WTC11 (cell line): ENCODE results near the gene UPP1. TPM values are rescaled to one million over a fixed set of nuclear protein-coding genes. Genes with fewer than 3 reads are reported as not detected.
A peak's percentile ranks its signal among the peaks of the same experiment; 100 is the strongest.

ENCODE experiments used
- ATAC-seq: fragments of 200-7000 bp; cut with Tn5 transposase; 2 replicates; pipeline ENCODE4 v1.10.0; 2021; ENCODE audit warnings: mild to moderate bottlenecking, moderate library complexity
- Bru-seq: library from RNA; stranded (reverse); fragments of 400-500 nt; gene quantifications from one replicate; lab custom pipeline; 2021; lab: Mats Ljungman, UMichigan
- CTCF ChIA-PET: fragments of 300-600 bp; sonication (Branson Sonifier 250); formaldehyde crosslinking; loops from one replicate; lab custom pipeline; 2021; ENCODE audit warnings: antibody characterized with exemption; lab: Charles Lee
- POLR2A ChIA-PET: fragments of 350-600 bp; sonication (Branson Sonifier 250); formaldehyde crosslinking; loops from one replicate; lab custom pipeline; 2021; ENCODE audit warnings: antibody characterized with exemption; lab: Charles Lee
- DNase-seq: peaks from one replicate; pipeline ENCODE4 v3.0.0; 2021; ENCODE audit warnings: low spot score
- H3K27ac Mint-ChIP-seq: 2 replicates; pipeline ENCODE4 v1.8.0; 2021; ENCODE audit warnings: mixed read lengths
- H3K27me3 Mint-ChIP-seq: 2 replicates; pipeline ENCODE4 v1.8.0; 2021; ENCODE audit warnings: low read depth, mild to moderate bottlenecking, moderate library complexity, mixed read lengths
- H3K36me3 Mint-ChIP-seq: 2 replicates; pipeline ENCODE4 v1.8.0; 2021; ENCODE audit warnings: mixed read lengths
- H3K4me1 Mint-ChIP-seq: 2 replicates; pipeline ENCODE4 v1.8.0; 2022; ENCODE audit warnings: mixed read lengths
- H3K4me3 Mint-ChIP-seq: 2 replicates; pipeline ENCODE4 v1.8.0; 2021; ENCODE audit warnings: mild to moderate bottlenecking, moderate library complexity, mixed read lengths
- H3K9me3 Mint-ChIP-seq: 2 replicates; pipeline ENCODE4 v1.8.0; 2021; ENCODE audit warnings: mixed read lengths
- AFF4 ChIP-seq: sonication (generic); formaldehyde crosslinking; IDR thresholded peaks from 2 replicates; pipeline ENCODE4 v1.8.1; 2023; ENCODE audit warnings: mild to moderate bottlenecking, missing genetic modification reagents, borderline replicate concordance
- ATF3 ChIP-seq: sonication (generic); formaldehyde crosslinking; conservative IDR thresholded peaks from 2 replicates; pipeline ENCODE4 v1.8.1; 2022; ENCODE audit warnings: mild to moderate bottlenecking, missing genetic modification reagents
- CREB1 ChIP-seq: sonication (generic); formaldehyde crosslinking; IDR thresholded peaks from 2 replicates; pipeline ENCODE4 v1.8.0; 2023; ENCODE audit warnings: mild to moderate bottlenecking, missing genetic modification reagents
- FOXJ3 ChIP-seq: sonication (generic); formaldehyde crosslinking; IDR thresholded peaks from 2 replicates; pipeline ENCODE4 v1.9.0; 2021; ENCODE audit warnings: missing genetic modification reagents, mild to moderate bottlenecking, borderline replicate concordance
- FOXK1 ChIP-seq: sonication (generic); formaldehyde crosslinking; IDR thresholded peaks from 2 replicates; pipeline ENCODE4 v1.8.0; 2022; ENCODE audit warnings: mild to moderate bottlenecking, moderate library complexity, missing genetic modification reagents
- GRHL2 ChIP-seq: fragments of 250-450 bp; sonication (Bioruptor Pico); IDR thresholded peaks from 2 replicates; pipeline ENCODE4 v1.8.0; 2022; ENCODE audit warnings: mild to moderate bottlenecking, moderate library complexity; ENCODE audit not compliant: insufficient replicate concordance, severe bottlenecking
- GTF2I ChIP-seq: fragments of 250-450 bp; sonication (Bioruptor Pico); conservative IDR thresholded peaks from 2 replicates; pipeline ENCODE4 v1.4.0; 2021; ENCODE audit warnings: mild to moderate bottlenecking
- IRF2 ChIP-seq: sonication (generic); formaldehyde crosslinking; IDR thresholded peaks from 2 replicates; pipeline ENCODE4 v1.8.0; 2022; ENCODE audit warnings: low read depth, missing genetic modification reagents, borderline replicate concordance
- NFE2L1 ChIP-seq: sonication (generic); formaldehyde crosslinking; IDR thresholded peaks from 2 replicates; pipeline ENCODE4 v1.8.1; 2023; ENCODE audit warnings: missing genetic modification reagents
- SOX15 ChIP-seq: fragments of 250-450 bp; sonication (Bioruptor Pico); IDR thresholded peaks from 2 replicates; pipeline ENCODE4 v1.9.0; 2021; ENCODE audit warnings: mild to moderate bottlenecking
- TEAD4 ChIP-seq: sonication (generic); formaldehyde crosslinking; IDR thresholded peaks from 2 replicates; pipeline ENCODE4 v1.8.0; 2022; ENCODE audit warnings: mild to moderate bottlenecking, missing genetic modification reagents
- USF2 ChIP-seq: sonication (generic); formaldehyde crosslinking; IDR thresholded peaks from 2 replicates; pipeline ENCODE4 v1.8.1; 2023; ENCODE audit warnings: mild to moderate bottlenecking, missing genetic modification reagents, moderate library complexity
- ZNF121 ChIP-seq: sonication (generic); formaldehyde crosslinking; IDR thresholded peaks from 2 replicates; pipeline ENCODE4 v1.8.0; 2023; ENCODE audit warnings: missing genetic modification reagents
- ZNF317 ChIP-seq: sonication (generic); formaldehyde crosslinking; IDR thresholded peaks from 2 replicates; pipeline ENCODE4 v1.8.1; 2023; ENCODE audit warnings: low read depth, mild to moderate bottlenecking, moderate library complexity, missing genetic modification reagents, borderline replicate concordance
- long read RNA-seq, 3 experiments: library from RNA in 1 of 3; library from capped mRNA in 1 of 3; library from polyadenylated mRNA in 1 of 3; unstranded in 2 of 3; stranded (forward) in 1 of 3; transcript quantifications; one replicate each; pipeline ENCODE4 v2.0.0, GENCODE V29; 2021
- total RNA-seq: library from RNA; stranded (reverse); gene quantifications from 3 replicates; pipeline ENCODE4 v1.2.3, GENCODE V29; 2021
- TF ChIP-seq, protein P1 (sequence below): sonication (generic); formaldehyde crosslinking; IDR thresholded peaks from 2 replicates; pipeline ENCODE4 v1.8.1; 2023; ENCODE audit warnings: mild to moderate bottlenecking, missing genetic modification reagents
- TF ChIP-seq, protein P2 (sequence below): sonication (generic); formaldehyde crosslinking; IDR thresholded peaks from 2 replicates; pipeline ENCODE4 v1.8.1; 2022; ENCODE audit warnings: low read depth, mild to moderate bottlenecking, moderate library complexity, missing genetic modification reagents, borderline replicate concordance
- TF ChIP-seq, protein P3 (sequence below): fragments of 250-450 bp; sonication (Bioruptor Pico); IDR thresholded peaks from 2 replicates; pipeline ENCODE4 v1.9.0; 2021; ENCODE audit warnings: mild to moderate bottlenecking
- TF ChIP-seq, protein P4 (sequence below): fragments of 250-450 bp; sonication (Bioruptor Pico); IDR thresholded peaks from 2 replicates; pipeline ENCODE4 v2.1.2; 2022; ENCODE audit warnings: mild to moderate bottlenecking, moderate library complexity
- TF ChIP-seq, protein P5 (sequence below): sonication (generic); formaldehyde crosslinking; IDR thresholded peaks from 2 replicates; pipeline ENCODE4 v1.8.0; 2023; ENCODE audit warnings: missing genetic modification reagents

The UPP1 gene
- 34.6 to 55.6 TPM (median 37.7 TPM) in 3 replicates for total RNA-seq
- percentile 86 among the genes with signal in this experiment for Bru-seq, nascent RNA
- long read RNA-seq, experiment 1, transcript UPP1-203 (9 exons, 1,375 nt), result minor isoform, 8 of 54 reads
- long read RNA-seq, experiment 1, transcript UPP1-202 (6 exons, 955 nt), result major isoform, 18 of 54 reads
- long read RNA-seq, experiment 1, transcript UPP1-212 (3 exons, 2,782 nt), result minor isoform, 5 of 54 reads
- long read RNA-seq, experiment 1, partial matches to known transcripts, result 0 of 54 reads
- long read RNA-seq, experiment 1, other reads (novel, unspliced or antisense), result 23 of 54 reads
- long read RNA-seq, experiment 2, transcript UPP1-202 (6 exons, 955 nt), result major isoform, 17 of 47 reads
- long read RNA-seq, experiment 2, transcript UPP1-203 (9 exons, 1,375 nt), result minor isoform, 10 of 47 reads
- long read RNA-seq, experiment 2, partial matches to known transcripts, result 5 of 47 reads
- long read RNA-seq, experiment 2, other reads (novel, unspliced or antisense), result 14 of 47 reads
- long read RNA-seq, experiment 3, transcript UPP1-202 (6 exons, 955 nt), result major isoform, 64 of 156 reads
- long read RNA-seq, experiment 3, transcript UPP1-203 (9 exons, 1,375 nt), result minor isoform, 38 of 156 reads
- long read RNA-seq, experiment 3, partial matches to known transcripts, result 6 of 156 reads
- long read RNA-seq, experiment 3, other reads (novel, unspliced or antisense), result 46 of 156 reads

- Mint-ChIP-seq H3K9me3 (no peaks in the 10 kb centered on the region), H3K27ac (peak within 1 kb of the TSS; percentile 98), H3K4me3 (peak within 1 kb of the TSS; percentile 81), H3K27me3 (no peaks in the 10 kb centered on the region), H3K4me1 (peaks cover 46% of the 10 kb centered on the region), H3K36me3 (peaks cover 30% of the 10 kb centered on the region)
- ChIA-PET POLR2A (interaction anchor here (0.7 to 2.5 kb wide), 9 partner anchors 14 to 120 kb away, joined by 3 to 17 read pairs (median 4); no protein-coding TSS in a partner anchor), CTCF (interaction anchor here (0.6 to 3.1 kb wide), 9 partner anchors 19 to 144 kb away, joined by 3 to 23 read pairs (median 5); no protein-coding TSS in a partner anchor)
- ATAC-seq, result peak; percentile 85
- DNase-seq, result peak; percentile 93
- TF ChIP-seq CREB1 (CRISPR knock-in tag) (no peak), SOX15 (CRISPR knock-in tag) (no peak), FOXK1 (peak; percentile 83), AFF4 (CRISPR knock-in tag) (no peak), USF2 (CRISPR knock-in tag) (peak; percentile 95), GTF2I (CRISPR knock-in tag) (no peak), IRF2 (no peak), TEAD4 (CRISPR knock-in tag) (0 out of 2 replicates have a peak, but pooled peaks have one; percentile 47), ZNF317 (CRISPR knock-in tag) (0 out of 2 replicates have a peak, but pooled peaks have one; percentile 10), NFE2L1 (CRISPR knock-in tag) (no peak), FOXJ3 (CRISPR knock-in tag) (no peak), GRHL2 (CRISPR knock-in tag) (no peak), ZNF121 (CRISPR knock-in tag) (no peak), ATF3 (CRISPR knock-in tag) (no peak)
- TF ChIP-seq, protein P1, sequence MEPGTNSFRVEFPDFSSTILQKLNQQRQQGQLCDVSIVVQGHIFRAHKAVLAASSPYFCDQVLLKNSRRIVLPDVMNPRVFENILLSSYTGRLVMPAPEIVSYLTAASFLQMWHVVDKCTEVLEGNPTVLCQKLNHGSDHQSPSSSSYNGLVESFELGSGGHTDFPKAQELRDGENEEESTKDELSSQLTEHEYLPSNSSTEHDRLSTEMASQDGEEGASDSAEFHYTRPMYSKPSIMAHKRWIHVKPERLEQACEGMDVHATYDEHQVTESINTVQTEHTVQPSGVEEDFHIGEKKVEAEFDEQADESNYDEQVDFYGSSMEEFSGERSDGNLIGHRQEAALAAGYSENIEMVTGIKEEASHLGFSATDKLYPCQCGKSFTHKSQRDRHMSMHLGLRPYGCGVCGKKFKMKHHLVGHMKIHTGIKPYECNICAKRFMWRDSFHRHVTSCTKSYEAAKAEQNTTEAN (CRISPR knock-in tag), result no peak; the same call in 1 of the 2 replicates
- TF ChIP-seq, protein P2, sequence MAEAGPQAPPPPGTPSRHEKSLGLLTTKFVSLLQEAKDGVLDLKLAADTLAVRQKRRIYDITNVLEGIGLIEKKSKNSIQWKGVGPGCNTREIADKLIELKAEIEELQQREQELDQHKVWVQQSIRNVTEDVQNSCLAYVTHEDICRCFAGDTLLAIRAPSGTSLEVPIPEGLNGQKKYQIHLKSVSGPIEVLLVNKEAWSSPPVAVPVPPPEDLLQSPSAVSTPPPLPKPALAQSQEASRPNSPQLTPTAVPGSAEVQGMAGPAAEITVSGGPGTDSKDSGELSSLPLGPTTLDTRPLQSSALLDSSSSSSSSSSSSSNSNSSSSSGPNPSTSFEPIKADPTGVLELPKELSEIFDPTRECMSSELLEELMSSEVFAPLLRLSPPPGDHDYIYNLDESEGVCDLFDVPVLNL (CRISPR knock-in tag), result 0 out of 2 replicates have a peak, but pooled peaks have one; percentile 41
- TF ChIP-seq, protein P3, sequence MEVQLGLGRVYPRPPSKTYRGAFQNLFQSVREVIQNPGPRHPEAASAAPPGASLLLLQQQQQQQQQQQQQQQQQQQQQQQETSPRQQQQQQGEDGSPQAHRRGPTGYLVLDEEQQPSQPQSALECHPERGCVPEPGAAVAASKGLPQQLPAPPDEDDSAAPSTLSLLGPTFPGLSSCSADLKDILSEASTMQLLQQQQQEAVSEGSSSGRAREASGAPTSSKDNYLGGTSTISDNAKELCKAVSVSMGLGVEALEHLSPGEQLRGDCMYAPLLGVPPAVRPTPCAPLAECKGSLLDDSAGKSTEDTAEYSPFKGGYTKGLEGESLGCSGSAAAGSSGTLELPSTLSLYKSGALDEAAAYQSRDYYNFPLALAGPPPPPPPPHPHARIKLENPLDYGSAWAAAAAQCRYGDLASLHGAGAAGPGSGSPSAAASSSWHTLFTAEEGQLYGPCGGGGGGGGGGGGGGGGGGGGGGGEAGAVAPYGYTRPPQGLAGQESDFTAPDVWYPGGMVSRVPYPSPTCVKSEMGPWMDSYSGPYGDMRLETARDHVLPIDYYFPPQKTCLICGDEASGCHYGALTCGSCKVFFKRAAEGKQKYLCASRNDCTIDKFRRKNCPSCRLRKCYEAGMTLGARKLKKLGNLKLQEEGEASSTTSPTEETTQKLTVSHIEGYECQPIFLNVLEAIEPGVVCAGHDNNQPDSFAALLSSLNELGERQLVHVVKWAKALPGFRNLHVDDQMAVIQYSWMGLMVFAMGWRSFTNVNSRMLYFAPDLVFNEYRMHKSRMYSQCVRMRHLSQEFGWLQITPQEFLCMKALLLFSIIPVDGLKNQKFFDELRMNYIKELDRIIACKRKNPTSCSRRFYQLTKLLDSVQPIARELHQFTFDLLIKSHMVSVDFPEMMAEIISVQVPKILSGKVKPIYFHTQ (CRISPR knock-in tag), result no peak
- TF ChIP-seq, protein P4, sequence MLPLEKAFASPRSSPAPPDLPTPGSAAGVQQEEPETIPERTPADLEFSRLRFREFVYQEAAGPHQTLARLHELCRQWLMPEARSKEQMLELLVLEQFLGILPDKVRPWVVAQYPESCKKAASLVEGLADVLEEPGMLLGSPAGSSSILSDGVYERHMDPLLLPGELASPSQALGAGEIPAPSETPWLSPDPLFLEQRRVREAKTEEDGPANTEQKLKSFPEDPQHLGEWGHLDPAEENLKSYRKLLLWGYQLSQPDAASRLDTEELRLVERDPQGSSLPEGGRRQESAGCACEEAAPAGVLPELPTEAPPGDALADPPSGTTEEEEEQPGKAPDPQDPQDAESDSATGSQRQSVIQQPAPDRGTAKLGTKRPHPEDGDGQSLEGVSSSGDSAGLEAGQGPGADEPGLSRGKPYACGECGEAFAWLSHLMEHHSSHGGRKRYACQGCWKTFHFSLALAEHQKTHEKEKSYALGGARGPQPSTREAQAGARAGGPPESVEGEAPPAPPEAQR (CRISPR knock-in tag), result no peak
- TF ChIP-seq, protein P5, sequence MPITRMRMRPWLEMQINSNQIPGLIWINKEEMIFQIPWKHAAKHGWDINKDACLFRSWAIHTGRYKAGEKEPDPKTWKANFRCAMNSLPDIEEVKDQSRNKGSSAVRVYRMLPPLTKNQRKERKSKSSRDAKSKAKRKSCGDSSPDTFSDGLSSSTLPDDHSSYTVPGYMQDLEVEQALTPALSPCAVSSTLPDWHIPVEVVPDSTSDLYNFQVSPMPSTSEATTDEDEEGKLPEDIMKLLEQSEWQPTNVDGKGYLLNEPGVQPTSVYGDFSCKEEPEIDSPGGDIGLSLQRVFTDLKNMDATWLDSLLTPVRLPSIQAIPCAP, result no peak
Observed at GRCh38 chr7:48089046-48090003, at the start of gene UPP1. Gene UPP1 (plus strand): TSS chr7:48089265. CDS start chr7:48094784, 5,519 bp downstream.
